HG03025 (cell line): ENCODE measurements around the gene BOD1.

Experiments used
- ATAC-seq: cut with Tn5 transposase; IDR thresholded peaks from one replicate; pipeline ENCODE4 v1.9.1; 2021; ENCODE audit warnings: mild to moderate bottlenecking, moderate library complexity; ENCODE audit not compliant: unreplicated experiment, low FRiP score

The BOD1 gene

GRCh38 chr5:173616577-173617118, at the start of gene BOD1:
BOD1 (minus strand) TSS chr5:173616650; CDS start chr5:173616436, 214 bp downstream.
- ATAC-seq: peak; percentile 91

GRCh38 chr5:173665326-173665725, 48.9 kb upstream of the BOD1 start:
- ATAC-seq: no peak

GRCh38 chr5:173664154-173664526, 47.7 kb upstream of the BOD1 start:
- no peak for ATAC-seq

- no peak for ATAC-seq
These were observed 47.1 kb upstream of the BOD1 start for GRCh38 chr5:173663352-173664153.

- no peak for ATAC-seq
These were observed 46.3 kb upstream of the BOD1 start for GRCh38 chr5:173662581-173663351.

- ATAC-seq: no peak
These were observed 44.2 kb upstream of the BOD1 start for GRCh38 chr5:173660481-173661280.

- no peak for ATAC-seq
These were observed 43.0 kb upstream of the BOD1 start for GRCh38 chr5:173659423-173659822.

GRCh38 chr5:173657741-173658356, 41.4 kb upstream of the BOD1 start:
- no peak for ATAC-seq

GRCh38 chr5:173655196-173655797, 38.8 kb upstream of the BOD1 start:
- no peak for ATAC-seq

GRCh38 chr5:173653822-173654523, 37.5 kb upstream of the BOD1 start:
- ATAC-seq: no peak

- ATAC-seq: no peak
These were observed 31.9 kb upstream of the BOD1 start for GRCh38 chr5:173648308-173648866.

- no peak for ATAC-seq
These were observed 30.2 kb upstream of the BOD1 start for GRCh38 chr5:173646692-173647091.

GRCh38 chr5:173645890-173646574, 29.6 kb upstream of the BOD1 start:
- no peak for ATAC-seq

- ATAC-seq: no peak
These were observed 29.0 kb upstream of the BOD1 start for GRCh38 chr5:173645437-173645807.

GRCh38 chr5:173644673-173645436, 28.4 kb upstream of the BOD1 start:
- no peak for ATAC-seq

GRCh38 chr5:173643964-173644363, 27.5 kb upstream of the BOD1 start:
- no peak for ATAC-seq

GRCh38 chr5:173642895-173643481, 26.5 kb upstream of the BOD1 start:
- no peak for ATAC-seq
